SK-N-SH treated with all-trans-retinoic acid at 6 μM for 48 hours (cell line): Measurements from ENCODE around the gene MGST3.
"Not testable (repeated sequence)": the region's sequence is repeated elsewhere in the genome, so short reads cannot be mapped to it uniquely, and the experiment has no call there.

ENCODE experiments used
- ATAC-seq: fragments of 200-7000 bp; cut with Tn5 transposase; 3 replicates; pipeline ENCODE4 v1.9.1; 2020; ENCODE audit warnings: mild to moderate bottlenecking, moderate library complexity
- CREB5 ChIP-seq: fragments of 250-450 bp; sonication (Bioruptor Pico); IDR thresholded peaks from 2 replicates; pipeline ENCODE4 v1.5.1; 2020; ENCODE audit warnings: low read depth, mild to moderate bottlenecking, moderate library complexity
- CSDC2 ChIP-seq: fragments of 250-450 bp; sonication (Bioruptor Pico); IDR thresholded peaks from 2 replicates; pipeline ENCODE4 v1.5.0; 2020; ENCODE audit warnings: mild to moderate bottlenecking, moderate library complexity
- ESRRG ChIP-seq: fragments of 250-450 bp; sonication (Bioruptor Pico); IDR thresholded peaks from 2 replicates; pipeline ENCODE4 v1.6.1; 2021; ENCODE audit warnings: mild to moderate bottlenecking
- GLIS3 ChIP-seq: fragments of 250-450 bp; sonication (Bioruptor Pico); IDR thresholded peaks from 2 replicates; pipeline ENCODE4 v1.5.0; 2020; ENCODE audit warnings: mild to moderate bottlenecking, moderate library complexity
- OSR1 ChIP-seq: fragments of 250-450 bp; sonication (Bioruptor Pico); IDR thresholded peaks from 2 replicates; pipeline ENCODE4 v1.8.0; 2022; ENCODE audit warnings: moderate library complexity, mild to moderate bottlenecking, inconsistent platforms
- PATZ1 ChIP-seq: fragments of 250-450 bp; sonication (Bioruptor Pico); IDR thresholded peaks from 2 replicates; pipeline ENCODE4 v1.8.0; 2020; ENCODE audit warnings: mild to moderate bottlenecking, moderate library complexity, borderline replicate concordance
- POU6F1 ChIP-seq: fragments of 250-450 bp; sonication (Bioruptor Pico); IDR thresholded peaks from 2 replicates; pipeline ENCODE4 v1.8.0; 2021; ENCODE audit warnings: low read depth, mild to moderate bottlenecking, moderate library complexity, borderline replicate concordance
- PPARA ChIP-seq: fragments of 250-450 bp; sonication (Bioruptor Pico); IDR thresholded peaks from 2 replicates; pipeline ENCODE4 v1.5.0; 2020; ENCODE audit warnings: mild to moderate bottlenecking, borderline replicate concordance
- RARB ChIP-seq: fragments of 250-450 bp; sonication (Bioruptor Pico); IDR thresholded peaks from 2 replicates; pipeline ENCODE4 v1.8.0; 2021; ENCODE audit warnings: mild to moderate bottlenecking, moderate library complexity
- SNAI2 ChIP-seq: fragments of 250-450 bp; sonication (Bioruptor Pico); IDR thresholded peaks from 2 replicates; pipeline ENCODE4 v1.5.0; 2020; ENCODE audit warnings: mild to moderate bottlenecking, moderate library complexity
- TCF4 ChIP-seq: fragments of 250-450 bp; sonication (Bioruptor Pico); IDR thresholded peaks from 2 replicates; pipeline ENCODE4 v1.8.0; 2021; ENCODE audit warnings: mild to moderate bottlenecking, moderate library complexity, borderline replicate concordance
- TSHZ2 ChIP-seq: fragments of 250-450 bp; sonication (Bioruptor Pico); IDR thresholded peaks from 2 replicates; pipeline ENCODE4 v1.5.0; 2020; ENCODE audit warnings: mild to moderate bottlenecking, moderate library complexity
- ZFP3 ChIP-seq: fragments of 250-450 bp; sonication (Bioruptor Pico); IDR thresholded peaks from 2 replicates; pipeline ENCODE4 v1.5.0; 2020; ENCODE audit warnings: mild to moderate bottlenecking, moderate library complexity
- ZFP30 ChIP-seq: fragments of 450-650 bp; formaldehyde crosslinking; IDR thresholded peaks from 2 replicates; pipeline ENCODE4 v1.5.0; 2022; ENCODE audit warnings: mild to moderate bottlenecking, moderate library complexity
- ZNF565 ChIP-seq: fragments of 450-650 bp; formaldehyde crosslinking; conservative IDR thresholded peaks from 2 replicates; pipeline ENCODE4 v1.5.0; 2020; ENCODE audit warnings: low read depth, mild to moderate bottlenecking, moderate library complexity
- ZNF70 ChIP-seq: fragments of 450-650 bp; formaldehyde crosslinking; IDR thresholded peaks from 2 replicates; pipeline ENCODE4 v1.5.0; 2020; ENCODE audit warnings: mild to moderate bottlenecking, moderate library complexity
- ZNF8 ChIP-seq: fragments of 450-650 bp; formaldehyde crosslinking; IDR thresholded peaks from 2 replicates; pipeline ENCODE4 v1.5.0; 2020; ENCODE audit warnings: mild to moderate bottlenecking, moderate library complexity

The MGST3 gene

GRCh38 chr1:165605246-165605645 is 25.8 kb upstream of the MGST3 start:
- no peak for ATAC-seq
- TF ChIP-seq POU6F1 (no peak), ZNF70 (CRISPR knock-in tag) (no peak), RARB (CRISPR knock-in tag) (no peak), ESRRG (CRISPR knock-in tag) (no peak), PATZ1 (CRISPR knock-in tag) (no peak), GLIS3 (no peak), ZNF8 (CRISPR knock-in tag) (no peak), PPARA (CRISPR knock-in tag) (no peak)

- ATAC-seq: not testable (repeated sequence)
These were observed 24.4 kb upstream of the MGST3 start for GRCh38 chr1:165606676-165607075.

- TF ChIP-seq OSR1 (CRISPR knock-in tag): no peak
- no peak for TF ChIP-seq ZNF8 (CRISPR knock-in tag)
- TF ChIP-seq TSHZ2 (CRISPR knock-in tag): no peak
- no peak for TF ChIP-seq ZNF565 (CRISPR knock-in tag)
These were observed 20.2 kb upstream of the MGST3 start for GRCh38 chr1:165610866-165611265.

GRCh38 chr1:165612062-165612461 is 19.0 kb upstream of the MGST3 start:
- no peak for TF ChIP-seq TCF4 (CRISPR knock-in tag)
- TF ChIP-seq RARB (CRISPR knock-in tag): no peak
- TF ChIP-seq ZNF8 (CRISPR knock-in tag): no peak
- no peak for TF ChIP-seq CREB5 (CRISPR knock-in tag)
- TF ChIP-seq ZFP3: no peak
- no peak for TF ChIP-seq ZFP30 (CRISPR knock-in tag)
- TF ChIP-seq SNAI2 (CRISPR knock-in tag): no peak
- no peak for TF ChIP-seq CSDC2 (CRISPR knock-in tag)
- TF ChIP-seq PPARA (CRISPR knock-in tag): no peak
- TF ChIP-seq ZNF70 (CRISPR knock-in tag): no peak
- TF ChIP-seq ZNF565 (CRISPR knock-in tag): no peak
- TF ChIP-seq TSHZ2 (CRISPR knock-in tag): no peak
- ATAC-seq: no peak

More at GRCh38 chr1:165610866-165611265, 20.2 kb upstream of the MGST3 start:
- ATAC-seq: no peak
